GM19397 (cell line): ENCODE results near the gene LGALSL.

Experiments used
- ATAC-seq: cut with Tn5 transposase; IDR thresholded peaks from one replicate; pipeline ENCODE4 v1.9.1; 2021; ENCODE audit warnings: mild to moderate bottlenecking, moderate library complexity; ENCODE audit not compliant: unreplicated experiment

The LGALSL gene

GRCh38 chr2:64492272-64492671, 38.3 kb downstream of the LGALSL start:
- no peak for ATAC-seq

- ATAC-seq: no peak
These were observed 38.9 kb downstream of the LGALSL start for GRCh38 chr2:64492821-64493220.

GRCh38 chr2:64493788-64494187, 39.8 kb downstream of the LGALSL start:
- no peak for ATAC-seq

- no peak for ATAC-seq
These were observed 44.5 kb downstream of the LGALSL start for GRCh38 chr2:64498438-64498837.

GRCh38 chr2:64500549-64500948, 46.6 kb downstream of the LGALSL start:
- ATAC-seq: no peak

- no peak for ATAC-seq
These were observed 48.0 kb downstream of the LGALSL start for GRCh38 chr2:64501946-64502345.

GRCh38 chr2:64502860-64503259, 48.9 kb downstream of the LGALSL start:
- no peak for ATAC-seq

GRCh38 chr2:64504774-64505720, 51.1 kb downstream of the LGALSL start:
- no peak for ATAC-seq

- no peak for ATAC-seq
These were observed 52.7 kb downstream of the LGALSL start for GRCh38 chr2:64506686-64507085.
